ENCODE measurements around the gene RNF26.

Gene RNF26

GRCh38 chr11:119303227-119303718 lies 31.1 kb upstream of the RNF26 start:
- Histone ChIP-seq H3K36me3 (ENCODE audit: control insufficient read depth, insufficient read depth, low read length) (peaks cover 76% of the 10 kb centered on the region), H3K27ac (ENCODE audit: low read depth, low read length) (no peak overlapping the region), H3K9ac (ENCODE audit: low read length) (no peak overlapping the region), H3K4me3 (ENCODE audit: low read depth, low read length) (no peak overlapping the region), H3K27me3 (ENCODE audit: control insufficient read depth, insufficient read depth, low read length) (no peaks in the 10 kb centered on the region), H3K9me3 (ENCODE audit: control insufficient read depth, insufficient read depth, low read depth, low read length) (no peaks in the 10 kb centered on the region), H3K4me1 (ENCODE audit: control insufficient read depth, insufficient read depth, low read length) (peaks cover 12% of the 10 kb centered on the region)

DNA sequence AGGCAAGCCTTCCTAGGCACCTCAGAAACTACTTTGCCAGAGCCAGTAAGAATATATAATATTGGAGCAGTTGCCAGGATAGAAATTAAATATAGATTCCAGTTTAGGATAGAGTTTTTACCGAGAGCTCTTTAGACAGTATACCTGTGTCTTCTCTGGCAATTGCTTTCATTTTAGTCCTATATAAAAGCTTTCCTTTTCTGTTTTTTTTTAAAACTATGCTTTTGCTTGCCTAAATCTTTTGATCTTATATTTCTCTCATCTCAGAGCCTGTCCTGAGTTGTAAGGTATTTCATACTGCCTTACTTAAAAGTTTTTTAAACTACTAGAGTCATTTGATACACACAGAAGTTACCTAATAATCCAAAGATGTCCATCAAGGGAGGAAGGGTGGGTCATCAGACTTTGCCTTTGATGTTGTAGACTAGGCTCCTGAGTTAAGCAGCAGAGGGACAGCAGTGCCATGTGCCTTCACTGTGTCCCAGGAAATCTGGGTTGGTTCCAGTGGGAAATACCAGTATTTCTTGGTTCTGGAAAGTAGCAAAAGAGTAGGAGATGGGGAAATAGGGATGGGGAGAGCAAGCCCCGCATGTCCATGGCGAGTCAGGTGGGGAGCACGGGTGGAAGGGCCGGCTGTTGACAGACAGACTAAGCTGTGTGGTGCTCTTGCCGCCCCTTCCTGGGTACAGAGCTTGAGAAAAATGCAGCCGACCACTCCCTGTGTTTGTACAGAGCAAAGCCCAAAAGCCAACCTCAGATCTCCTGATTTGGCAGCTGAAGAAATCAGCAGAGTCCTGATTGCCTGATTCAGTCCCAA lies 28.6 kb upstream of the RNF26 start:
- H3K4me3 ChIP-seq (ENCODE audit: low read depth, low read length), result no peak overlapping the region
- H3K9ac ChIP-seq (ENCODE audit: low read length), result no peak overlapping the region
- H3K27me3 ChIP-seq (ENCODE audit: control insufficient read depth, insufficient read depth, low read length), result no peaks in the 10 kb centered on the region
- H3K27ac ChIP-seq (ENCODE audit: low read depth, low read length), result no peak overlapping the region
- peaks cover 12% of the 10 kb centered on the region for H3K4me1 ChIP-seq (ENCODE audit: control insufficient read depth, insufficient read depth, low read length)
- peaks cover 76% of the 10 kb centered on the region for H3K36me3 ChIP-seq (ENCODE audit: control insufficient read depth, insufficient read depth, low read length)
- no peaks in the 10 kb centered on the region for H3K9me3 ChIP-seq (ENCODE audit: control insufficient read depth, insufficient read depth, low read depth, low read length)

- peaks cover 76% of the 10 kb centered on the region for H3K36me3 ChIP-seq (ENCODE audit: control insufficient read depth, insufficient read depth, low read length)
- no peak overlapping the region for H3K9ac ChIP-seq (ENCODE audit: low read length)
These were observed 27.9 kb upstream of the RNF26 start for GRCh38 chr11:119306373-119306890.

DNA sequence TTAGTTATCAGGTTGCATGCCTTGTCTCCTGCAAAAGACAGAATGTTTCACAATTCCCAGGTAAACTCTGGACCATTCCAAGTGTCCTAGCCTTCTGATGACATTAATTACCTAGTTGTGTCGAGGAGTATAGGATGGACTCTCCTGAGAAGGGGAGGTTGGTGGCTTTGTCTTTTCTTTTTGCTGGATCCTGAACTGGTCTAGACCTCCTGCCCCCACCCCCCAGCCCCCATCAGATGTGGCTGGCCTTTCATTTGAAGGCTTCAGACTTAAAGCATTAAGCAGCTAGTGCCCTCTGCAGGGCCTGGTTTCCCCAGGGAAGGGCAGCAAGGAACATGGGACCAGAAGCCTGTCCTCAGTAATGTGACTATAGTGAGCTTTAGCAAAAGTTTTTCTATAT lies 27.1 kb upstream of the RNF26 start:
- H3K9me3 ChIP-seq (ENCODE audit: control insufficient read depth, insufficient read depth, low read depth, low read length), result no peaks in the 10 kb centered on the region
- H3K27ac ChIP-seq (ENCODE audit: low read depth, low read length), result no peak overlapping the region
- no peak overlapping the region for H3K4me3 ChIP-seq (ENCODE audit: low read depth, low read length)
- no peaks in the 10 kb centered on the region for H3K27me3 ChIP-seq (ENCODE audit: control insufficient read depth, insufficient read depth, low read length)
- peaks cover 74% of the 10 kb centered on the region for H3K36me3 ChIP-seq (ENCODE audit: control insufficient read depth, insufficient read depth, low read length)
- H3K4me1 ChIP-seq (ENCODE audit: control insufficient read depth, insufficient read depth, low read length), result peaks cover 12% of the 10 kb centered on the region
- H3K9ac ChIP-seq (ENCODE audit: low read length), result no peak overlapping the region

More at GRCh38 chr11:119306373-119306890, 27.9 kb upstream of the RNF26 start:
- H3K4me1 ChIP-seq (ENCODE audit: control insufficient read depth, insufficient read depth, low read length), result peaks cover 12% of the 10 kb centered on the region
- no peak overlapping the region for H3K4me3 ChIP-seq (ENCODE audit: low read depth, low read length)
- H3K27ac ChIP-seq (ENCODE audit: low read depth, low read length), result no peak overlapping the region
- H3K9me3 ChIP-seq (ENCODE audit: control insufficient read depth, insufficient read depth, low read depth, low read length), result no peaks in the 10 kb centered on the region
- H3K27me3 ChIP-seq (ENCODE audit: control insufficient read depth, insufficient read depth, low read length), result no peaks in the 10 kb centered on the region

DNA sequence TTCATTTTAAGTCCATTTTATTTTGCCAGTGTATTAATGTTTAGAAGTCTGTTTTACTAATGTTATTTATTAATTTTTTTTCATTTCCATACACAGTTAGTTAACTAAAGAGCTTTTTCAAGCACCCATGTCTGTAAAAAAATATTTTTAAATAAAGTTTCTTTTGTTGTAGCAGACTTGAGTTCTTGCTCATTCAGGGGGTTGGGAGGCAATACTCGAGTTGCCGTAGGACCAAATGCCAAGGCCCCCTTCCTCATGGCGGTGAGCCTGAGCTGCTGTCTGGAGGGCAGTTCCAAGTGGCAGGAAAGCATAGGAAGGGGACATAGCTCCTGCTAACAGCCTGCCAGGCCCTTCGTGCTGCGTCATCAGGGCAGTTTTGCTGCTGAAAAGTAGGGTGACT lies 26.4 kb upstream of the RNF26 start:
- Histone ChIP-seq H3K27me3 (ENCODE audit: control insufficient read depth, insufficient read depth, low read length) (no peaks in the 10 kb centered on the region), H3K4me1 (ENCODE audit: control insufficient read depth, insufficient read depth, low read length) (peaks cover 12% of the 10 kb centered on the region), H3K36me3 (ENCODE audit: control insufficient read depth, insufficient read depth, low read length) (peaks cover 80% of the 10 kb centered on the region), H3K4me3 (ENCODE audit: low read depth, low read length) (no peak overlapping the region), H3K9ac (ENCODE audit: low read length) (no peak overlapping the region), H3K27ac (ENCODE audit: low read depth, low read length) (no peak overlapping the region), H3K9me3 (ENCODE audit: control insufficient read depth, insufficient read depth, low read depth, low read length) (no peaks in the 10 kb centered on the region)

GRCh38 chr11:119309411-119309810 lies 24.9 kb upstream of the RNF26 start:
- Histone ChIP-seq H3K4me3 (ENCODE audit: low read depth, low read length) (no peak overlapping the region), H3K9ac (ENCODE audit: low read length) (no peak overlapping the region), H3K27me3 (ENCODE audit: control insufficient read depth, insufficient read depth, low read length) (no peaks in the 10 kb centered on the region), H3K9me3 (ENCODE audit: control insufficient read depth, insufficient read depth, low read depth, low read length) (no peaks in the 10 kb centered on the region), H3K4me1 (ENCODE audit: control insufficient read depth, insufficient read depth, low read length) (peaks cover 12% of the 10 kb centered on the region), H3K27ac (ENCODE audit: low read depth, low read length) (no peak overlapping the region), H3K36me3 (ENCODE audit: control insufficient read depth, insufficient read depth, low read length) (peaks cover 79% of the 10 kb centered on the region)

- H3K4me3 ChIP-seq (ENCODE audit: low read depth, low read length), result no peak overlapping the region
- H3K27me3 ChIP-seq (ENCODE audit: control insufficient read depth, insufficient read depth, low read length), result no peaks in the 10 kb centered on the region
- H3K9ac ChIP-seq (ENCODE audit: low read length), result no peak overlapping the region
- peaks cover 78% of the 10 kb centered on the region for H3K36me3 ChIP-seq (ENCODE audit: control insufficient read depth, insufficient read depth, low read length)
- peaks cover 17% of the 10 kb centered on the region for H3K4me1 ChIP-seq (ENCODE audit: control insufficient read depth, insufficient read depth, low read length)
- H3K9me3 ChIP-seq (ENCODE audit: control insufficient read depth, insufficient read depth, low read depth, low read length), result no peaks in the 10 kb centered on the region
- H3K27ac ChIP-seq (ENCODE audit: low read depth, low read length), result no peak overlapping the region
These were observed 24.2 kb upstream of the RNF26 start for GRCh38 chr11:119309953-119310681.

- Histone ChIP-seq H3K4me3 (ENCODE audit: low read depth, low read length) (no peak overlapping the region), H3K36me3 (ENCODE audit: control insufficient read depth, insufficient read depth, low read length) (peaks cover 74% of the 10 kb centered on the region), H3K4me1 (ENCODE audit: control insufficient read depth, insufficient read depth, low read length) (peaks cover 22% of the 10 kb centered on the region), H3K9ac (ENCODE audit: low read length) (no peak overlapping the region), H3K9me3 (ENCODE audit: control insufficient read depth, insufficient read depth, low read depth, low read length) (no peaks in the 10 kb centered on the region), H3K27ac (ENCODE audit: low read depth, low read length) (no peak overlapping the region), H3K27me3 (ENCODE audit: control insufficient read depth, insufficient read depth, low read length) (peaks cover 5% of the 10 kb centered on the region)
These were observed 23.7 kb upstream of the RNF26 start for GRCh38 chr11:119310682-119311052.

DNA sequence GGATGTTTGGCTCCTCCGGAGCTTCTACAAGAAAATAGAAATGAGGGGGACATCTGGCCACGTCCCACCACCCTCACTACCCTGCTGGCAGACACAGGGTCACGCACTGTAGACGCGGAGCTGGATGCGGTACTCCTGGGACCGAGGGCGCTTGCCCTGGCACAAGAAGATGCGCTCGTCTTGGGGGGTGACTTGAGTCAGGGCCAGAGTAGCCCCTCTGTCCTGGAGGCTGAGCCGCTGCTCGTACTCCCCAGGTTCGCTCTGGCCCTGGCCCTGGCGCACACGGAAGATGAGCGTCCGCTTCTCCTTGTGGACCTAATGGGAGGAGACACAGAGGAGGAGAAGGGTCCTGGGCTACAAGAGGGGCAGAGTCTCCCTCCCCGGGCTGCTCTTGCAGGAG lies 19.6 kb upstream of the RNF26 start:
- peaks cover 48% of the 10 kb centered on the region for H3K36me3 ChIP-seq (ENCODE audit: control insufficient read depth, insufficient read depth, low read length)
- no peak overlapping the region for H3K27ac ChIP-seq (ENCODE audit: low read depth, low read length)
- peak overlapping the region; percentile 63 for H3K4me3 ChIP-seq (ENCODE audit: low read depth, low read length)
- H3K4me1 ChIP-seq (ENCODE audit: control insufficient read depth, insufficient read depth, low read length), result peaks cover 38% of the 10 kb centered on the region
- peaks cover 15% of the 10 kb centered on the region for H3K27me3 ChIP-seq (ENCODE audit: control insufficient read depth, insufficient read depth, low read length)
- H3K9me3 ChIP-seq (ENCODE audit: control insufficient read depth, insufficient read depth, low read depth, low read length), result no peaks in the 10 kb centered on the region
- H3K9ac ChIP-seq (ENCODE audit: low read length), result peak overlapping the region; percentile 78

- peaks cover 41% of the 10 kb centered on the region for H3K36me3 ChIP-seq (ENCODE audit: control insufficient read depth, insufficient read depth, low read length)
- H3K9ac ChIP-seq (ENCODE audit: low read length), result peak overlapping the region; percentile 78
- peaks cover 43% of the 10 kb centered on the region for H3K4me1 ChIP-seq (ENCODE audit: control insufficient read depth, insufficient read depth, low read length)
- H3K9me3 ChIP-seq (ENCODE audit: control insufficient read depth, insufficient read depth, low read depth, low read length), result no peaks in the 10 kb centered on the region
- peak overlapping the region; percentile 63 for H3K4me3 ChIP-seq (ENCODE audit: low read depth, low read length)
- no peak overlapping the region for H3K27ac ChIP-seq (ENCODE audit: low read depth, low read length)
- H3K27me3 ChIP-seq (ENCODE audit: control insufficient read depth, insufficient read depth, low read length), result peaks cover 15% of the 10 kb centered on the region
These were observed 19.0 kb upstream of the RNF26 start for GRCh38 chr11:119315131-119316015.
